Progenitor cell of endocrine pancreas (in vitro differentiated cells): ENCODE results near the gene STEAP3. TPM values are rescaled to one million over a fixed set of nuclear protein-coding genes. Genes with fewer than 3 reads are reported as not detected.

Experiments used
- DNase-seq: peaks from one replicate; pipeline ENCODE4 v3.0.0; 2021; ENCODE audit warnings: low spot score; ENCODE audit not compliant: unreplicated experiment
- H3K27ac Mint-ChIP-seq: 2 replicates; pipeline ENCODE4 v1.8.0; 2021; ENCODE audit warnings: mild to moderate bottlenecking, moderate library complexity, mixed read lengths
- H3K27me3 Mint-ChIP-seq: 2 replicates; pipeline ENCODE4 v1.8.0; 2021; ENCODE audit warnings: mixed read lengths
- H3K36me3 Mint-ChIP-seq: 2 replicates; pipeline ENCODE4 v1.8.0; 2022; ENCODE audit warnings: mixed read lengths; ENCODE audit not compliant: insufficient read depth
- H3K4me1 Mint-ChIP-seq: 2 replicates; pipeline ENCODE4 v1.8.0; 2021; ENCODE audit warnings: low read depth, mixed read lengths
- H3K4me3 Mint-ChIP-seq: 2 replicates; pipeline ENCODE4 v1.8.0; 2021; ENCODE audit warnings: low read depth, mild to moderate bottlenecking, moderate library complexity, mixed read lengths
- H3K9me3 Mint-ChIP-seq: 2 replicates; pipeline ENCODE4 v1.8.0; 2021; ENCODE audit warnings: low read depth, mixed read lengths
- total RNA-seq: library from RNA; stranded (reverse); gene quantifications from 2 replicates; pipeline ENCODE4 v1.2.1, GENCODE V29; 2021
- TF ChIP-seq, protein P1 (sequence below): fragments of 200-600 bp; sonication (generic); IDR thresholded peaks from one replicate; pipeline ENCODE4 v1.5.0; 2021; ENCODE audit warnings: antibody characterized with exemption, mild to moderate bottlenecking; ENCODE audit not compliant: unreplicated experiment

Gene STEAP3
- total RNA-seq, 1 donor from 2014 or later = 3.9 TPM

DNA sequence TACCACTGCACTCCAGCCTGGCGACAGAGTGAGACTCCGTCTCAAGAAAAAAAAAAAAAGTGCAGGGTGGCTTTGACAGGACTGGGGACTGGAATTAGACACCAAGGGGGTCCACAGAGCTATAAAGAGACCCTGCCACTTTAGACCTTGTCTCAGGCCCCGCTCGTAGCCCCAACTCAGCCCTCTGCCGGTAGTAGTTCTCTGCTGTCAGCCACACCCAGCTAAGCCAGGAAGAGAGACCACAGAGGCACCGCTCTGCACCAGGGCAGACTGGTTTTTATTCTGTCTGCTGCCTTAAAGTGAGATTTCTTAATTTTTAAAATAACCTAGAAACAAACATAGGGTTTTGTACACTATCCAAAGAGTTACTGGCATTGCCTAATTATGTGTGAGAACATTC, 66.0 kb downstream of the STEAP3 start:
- TF ChIP-seq, protein P1, sequence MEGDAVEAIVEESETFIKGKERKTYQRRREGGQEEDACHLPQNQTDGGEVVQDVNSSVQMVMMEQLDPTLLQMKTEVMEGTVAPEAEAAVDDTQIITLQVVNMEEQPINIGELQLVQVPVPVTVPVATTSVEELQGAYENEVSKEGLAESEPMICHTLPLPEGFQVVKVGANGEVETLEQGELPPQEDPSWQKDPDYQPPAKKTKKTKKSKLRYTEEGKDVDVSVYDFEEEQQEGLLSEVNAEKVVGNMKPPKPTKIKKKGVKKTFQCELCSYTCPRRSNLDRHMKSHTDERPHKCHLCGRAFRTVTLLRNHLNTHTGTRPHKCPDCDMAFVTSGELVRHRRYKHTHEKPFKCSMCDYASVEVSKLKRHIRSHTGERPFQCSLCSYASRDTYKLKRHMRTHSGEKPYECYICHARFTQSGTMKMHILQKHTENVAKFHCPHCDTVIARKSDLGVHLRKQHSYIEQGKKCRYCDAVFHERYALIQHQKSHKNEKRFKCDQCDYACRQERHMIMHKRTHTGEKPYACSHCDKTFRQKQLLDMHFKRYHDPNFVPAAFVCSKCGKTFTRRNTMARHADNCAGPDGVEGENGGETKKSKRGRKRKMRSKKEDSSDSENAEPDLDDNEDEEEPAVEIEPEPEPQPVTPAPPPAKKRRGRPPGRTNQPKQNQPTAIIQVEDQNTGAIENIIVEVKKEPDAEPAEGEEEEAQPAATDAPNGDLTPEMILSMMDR = no peak
- Mint-ChIP-seq H3K36me3 (no peaks in the 10 kb centered on the region), H3K4me3 (no peak overlapping the region), H3K27me3 (peaks cover 13% of the 10 kb centered on the region), H3K9me3 (no peaks in the 10 kb centered on the region), H3K27ac (no peak overlapping the region), H3K4me1 (peaks cover 14% of the 10 kb centered on the region)
- no peak for DNase-seq

DNA sequence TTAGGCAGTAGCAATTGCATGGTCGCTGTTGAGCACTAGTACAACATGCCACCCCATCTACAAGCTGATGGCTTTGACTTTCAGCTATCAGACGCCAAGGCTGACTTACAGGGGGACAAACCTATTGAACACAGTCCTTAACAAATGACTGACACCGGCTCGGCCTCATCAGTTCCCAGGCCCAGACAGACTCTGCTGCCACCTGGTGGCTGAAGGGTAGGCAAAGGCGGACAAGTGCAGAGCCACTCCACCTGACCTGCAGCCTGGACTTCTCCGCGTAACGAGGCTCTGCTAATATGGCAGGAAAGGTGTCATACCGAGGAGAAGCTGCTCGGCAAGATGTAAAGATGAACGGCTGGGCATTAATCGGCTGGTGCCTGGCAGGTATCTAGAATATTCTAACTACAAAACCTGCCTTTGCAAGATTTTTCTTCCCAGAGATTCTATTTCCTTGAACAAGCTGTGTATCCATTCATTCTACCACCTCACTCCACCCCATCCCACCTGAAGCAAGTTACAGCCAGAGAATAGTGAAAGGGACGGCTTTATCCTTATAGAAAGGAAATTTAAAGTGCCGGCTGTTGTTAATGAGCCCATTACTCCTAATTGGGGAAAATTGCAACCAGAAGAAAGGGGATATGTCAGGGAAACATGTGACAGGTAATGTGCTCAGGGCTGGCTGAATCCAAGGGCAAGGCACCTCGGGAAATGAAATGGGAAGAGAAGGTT, 67.4 kb downstream of the STEAP3 start:
- H3K27ac Mint-ChIP-seq = no peak overlapping the region
- TF ChIP-seq, protein P1 = peak; percentile 97
- peaks cover 13% of the 10 kb centered on the region for H3K27me3 Mint-ChIP-seq
- no peaks in the 10 kb centered on the region for H3K36me3 Mint-ChIP-seq
- peaks cover 14% of the 10 kb centered on the region for H3K4me1 Mint-ChIP-seq
- H3K4me3 Mint-ChIP-seq = no peak overlapping the region
- no peaks in the 10 kb centered on the region for H3K9me3 Mint-ChIP-seq
- peak; percentile 88 for DNase-seq

DNA sequence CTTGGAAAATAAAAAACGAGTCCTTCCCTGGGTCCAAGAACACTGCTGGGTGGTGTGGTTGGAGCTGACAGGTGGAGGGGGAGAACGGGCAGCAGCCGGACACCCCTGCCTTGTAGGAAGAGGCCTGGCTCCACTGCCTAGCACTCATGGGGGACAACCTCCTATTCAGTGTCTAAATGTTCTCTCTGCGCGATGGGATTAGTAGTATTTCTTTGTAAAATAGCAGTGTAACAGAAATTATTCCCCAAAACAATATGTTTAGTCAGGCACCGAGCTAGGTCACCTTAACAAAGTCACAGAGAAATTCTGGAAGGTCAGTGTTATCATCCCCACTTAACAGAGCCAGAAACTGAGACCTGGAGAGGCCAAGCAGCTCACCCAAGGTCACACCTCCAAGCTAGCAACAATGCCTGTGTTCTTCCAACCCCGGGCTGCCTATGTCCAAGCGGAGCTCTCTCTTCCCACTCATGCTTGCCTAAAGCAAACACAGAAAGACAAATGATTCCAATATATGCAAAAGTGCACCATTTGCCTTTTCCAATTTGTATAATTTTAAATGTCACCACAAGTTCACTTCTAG, 68.0 kb downstream of the STEAP3 start:
- H3K4me1 Mint-ChIP-seq = peaks cover 14% of the 10 kb centered on the region
- H3K4me3 Mint-ChIP-seq = no peak overlapping the region
- H3K27ac Mint-ChIP-seq = no peak overlapping the region
- H3K36me3 Mint-ChIP-seq = no peaks in the 10 kb centered on the region
- TF ChIP-seq, protein P1 = no peak
- no peak for DNase-seq
- H3K9me3 Mint-ChIP-seq = no peaks in the 10 kb centered on the region
- peaks cover 8% of the 10 kb centered on the region for H3K27me3 Mint-ChIP-seq

DNA sequence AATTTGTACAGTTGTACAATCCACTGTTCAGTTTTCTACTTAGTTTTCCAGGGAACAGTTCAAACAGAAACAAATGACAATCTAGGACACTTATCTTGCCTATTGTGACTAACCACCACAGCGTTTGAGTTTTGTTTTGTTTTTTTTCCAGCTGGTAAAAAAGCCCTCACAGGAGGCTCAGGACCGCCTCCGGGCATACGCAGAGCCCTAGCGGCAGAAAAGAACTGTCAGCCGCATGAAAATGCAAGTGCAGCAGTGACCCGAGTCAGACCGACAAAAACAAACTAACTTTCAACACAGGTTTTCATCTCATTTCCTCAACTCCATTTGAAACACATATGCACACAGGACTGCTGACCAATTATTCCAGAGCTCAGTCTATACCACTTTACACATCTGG, 68.6 kb downstream of the STEAP3 start:
- peaks cover 14% of the 10 kb centered on the region for H3K4me1 Mint-ChIP-seq
- TF ChIP-seq, protein P1 = peak; percentile 26
- H3K27ac Mint-ChIP-seq = no peak overlapping the region
- DNase-seq = no peak
- peaks cover 8% of the 10 kb centered on the region for H3K27me3 Mint-ChIP-seq
- no peaks in the 10 kb centered on the region for H3K9me3 Mint-ChIP-seq
- H3K36me3 Mint-ChIP-seq = no peaks in the 10 kb centered on the region
- H3K4me3 Mint-ChIP-seq = no peak overlapping the region

DNA sequence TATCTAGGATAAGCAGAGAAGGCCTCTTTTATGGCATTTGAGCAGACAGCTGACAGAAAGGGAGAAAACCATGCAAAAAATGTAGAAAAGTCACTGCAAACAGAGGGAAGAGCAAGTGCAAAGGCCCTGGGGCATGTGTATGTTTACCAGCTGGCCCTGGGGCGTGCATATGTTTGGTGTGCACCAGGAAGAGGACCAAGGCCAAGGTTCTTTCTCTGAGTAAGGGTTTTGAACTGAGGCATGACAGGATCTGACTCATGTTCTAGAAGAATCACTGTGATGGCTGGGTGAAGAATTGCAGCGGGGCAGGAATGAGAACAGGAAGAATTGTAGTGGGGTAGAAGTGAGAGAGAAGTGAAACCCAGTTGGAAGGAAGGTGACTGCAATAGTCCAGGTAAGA, 69.6 kb downstream of the STEAP3 start:
- DNase-seq = no peak
- no peak overlapping the region for H3K27ac Mint-ChIP-seq
- no peak overlapping the region for H3K4me3 Mint-ChIP-seq
- H3K9me3 Mint-ChIP-seq = no peaks in the 10 kb centered on the region
- no peaks in the 10 kb centered on the region for H3K36me3 Mint-ChIP-seq
- TF ChIP-seq, protein P1 = no peak
- peaks cover 8% of the 10 kb centered on the region for H3K27me3 Mint-ChIP-seq
- H3K4me1 Mint-ChIP-seq = peaks cover 14% of the 10 kb centered on the region
